HepG2 (cell line): ENCODE measurements around the gene SAPCD1. TPM values are rescaled to one million over a fixed set of nuclear protein-coding genes. Genes with fewer than 3 reads are reported as not detected.
A peak's percentile ranks its signal among the peaks of the same experiment; 100 is the strongest.

ENCODE experiments used
- CENPT ChIP-seq: sonication (generic); formaldehyde crosslinking; IDR thresholded peaks from 2 replicates; pipeline ENCODE4 v1.8.0; 2022; ENCODE audit warnings: low read depth, mild to moderate bottlenecking, moderate library complexity, missing genetic modification reagents
- HMGXB3 ChIP-seq: sonication (generic); formaldehyde crosslinking; IDR thresholded peaks from 2 replicates; pipeline ENCODE4 v1.4.0; 2020; ENCODE audit warnings: missing genetic modification reagents, borderline replicate concordance
- HNRNPLL ChIP-seq: fragments of 200-400 bp; formaldehyde crosslinking; IDR thresholded peaks from 2 replicates; pipeline ENCODE4 v1.6.1; 2017; ENCODE audit warnings: mild to moderate bottlenecking, low read depth, low read length; ENCODE audit not compliant: poor library complexity, severe bottlenecking
- TARDBP ChIP-seq: sonication (generic); formaldehyde crosslinking; IDR thresholded peaks from 2 replicates; pipeline ENCODE4 v1.8.0; 2022; ENCODE audit warnings: mild to moderate bottlenecking, missing genetic modification reagents
- ZNF333 ChIP-seq: sonication (generic); formaldehyde crosslinking; IDR thresholded peaks from 2 replicates; pipeline ENCODE4 v1.4.0; 2020; ENCODE audit warnings: mild to moderate bottlenecking, missing genetic modification reagents, borderline replicate concordance
- ZNF644 ChIP-seq: IDR thresholded peaks from 2 replicates; pipeline ENCODE4 v1.6.1; 2016; ENCODE audit warnings: low read depth
- polyA plus RNA-seq, 8 experiments: library from polyadenylated mRNA; depleted of rRNA in 3 of 8; stranded (reverse) in 7 of 8; unstranded in 1 of 8; fragments of >200 nt; fragmentation: Illumina TruSeq in 4 of 8; extraction: Trizol in 4 of 8; gene quantifications; 2 replicates each; pipeline versions ENCODE4 v1.2.1 to v1.2.3, GENCODE V29; 2011 to 2016; ENCODE audit warnings: low read depth in 4 of 8, missing spikeins in 1 of 8, mixed read lengths in 1 of 8; ENCODE audit not compliant: insufficient read depth in 1 of 8
- total RNA-seq, 5 experiments: library from RNA; depleted of rRNA; stranded (reverse); fragments of >200 nt; fragmentation: Illumina TruSeq; extraction: Trizol; gene quantifications; 2 replicates each; pipeline ENCODE4 v1.2.3, GENCODE V29; 2016; ENCODE audit warnings: low read depth in 1 of 5
- TF ChIP-seq, protein P1 (sequence below): sonication (generic); formaldehyde crosslinking; IDR thresholded peaks from 2 replicates; pipeline ENCODE4 v1.4.0; 2020; ENCODE audit warnings: missing genetic modification reagents
- TF ChIP-seq, protein P2 (sequence below): IDR thresholded peaks from 2 replicates; pipeline ENCODE4 v1.6.1; 2016; ENCODE audit warnings: low read depth, control low read depth

SAPCD1 gene
- total and polyA plus RNA-seq, 2 of the 13 experiments (the other 11 are each of a cell fraction or from before 2014, with no cell fraction given), result 2.5 to 3.9 TPM

- TF ChIP-seq, protein P1, sequence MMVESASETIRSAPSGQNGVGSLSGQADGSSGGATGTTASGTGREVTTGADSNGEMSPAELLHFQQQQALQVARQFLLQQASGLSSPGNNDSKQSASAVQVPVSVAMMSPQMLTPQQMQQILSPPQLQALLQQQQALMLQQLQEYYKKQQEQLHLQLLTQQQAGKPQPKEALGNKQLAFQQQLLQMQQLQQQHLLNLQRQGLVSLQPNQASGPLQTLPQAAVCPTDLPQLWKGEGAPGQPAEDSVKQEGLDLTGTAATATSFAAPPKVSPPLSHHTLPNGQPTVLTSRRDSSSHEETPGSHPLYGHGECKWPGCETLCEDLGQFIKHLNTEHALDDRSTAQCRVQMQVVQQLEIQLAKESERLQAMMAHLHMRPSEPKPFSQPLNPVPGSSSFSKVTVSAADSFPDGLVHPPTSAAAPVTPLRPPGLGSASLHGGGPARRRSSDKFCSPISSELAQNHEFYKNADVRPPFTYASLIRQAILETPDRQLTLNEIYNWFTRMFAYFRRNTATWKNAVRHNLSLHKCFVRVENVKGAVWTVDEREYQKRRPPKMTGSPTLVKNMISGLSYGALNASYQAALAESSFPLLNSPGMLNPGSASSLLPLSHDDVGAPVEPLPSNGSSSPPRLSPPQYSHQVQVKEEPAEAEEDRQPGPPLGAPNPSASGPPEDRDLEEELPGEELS, result 0 out of 2 replicates have a peak, but pooled peaks have one; percentile 10
- TF ChIP-seq CENPT (CRISPR knock-in tag), result no peak
- peak; percentile 63; the same call in 1 of the 2 replicates for TF ChIP-seq TARDBP (CRISPR knock-in tag)
- no peak for TF ChIP-seq ZNF644 (CRISPR knock-in tag)
- TF ChIP-seq HNRNPLL, result no peak
- no peak for TF ChIP-seq ZNF333
- no peak for TF ChIP-seq HMGXB3 (CRISPR knock-in tag)
- TF ChIP-seq, protein P2, sequence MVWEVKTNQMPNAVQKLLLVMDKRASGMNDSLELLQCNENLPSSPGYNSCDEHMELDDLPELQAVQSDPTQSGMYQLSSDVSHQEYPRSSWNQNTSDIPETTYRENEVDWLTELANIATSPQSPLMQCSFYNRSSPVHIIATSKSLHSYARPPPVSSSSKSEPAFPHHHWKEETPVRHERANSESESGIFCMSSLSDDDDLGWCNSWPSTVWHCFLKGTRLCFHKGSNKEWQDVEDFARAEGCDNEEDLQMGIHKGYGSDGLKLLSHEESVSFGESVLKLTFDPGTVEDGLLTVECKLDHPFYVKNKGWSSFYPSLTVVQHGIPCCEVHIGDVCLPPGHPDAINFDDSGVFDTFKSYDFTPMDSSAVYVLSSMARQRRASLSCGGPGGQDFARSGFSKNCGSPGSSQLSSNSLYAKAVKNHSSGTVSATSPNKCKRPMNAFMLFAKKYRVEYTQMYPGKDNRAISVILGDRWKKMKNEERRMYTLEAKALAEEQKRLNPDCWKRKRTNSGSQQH (CRISPR knock-in tag), result 0 out of 2 replicates have a peak, but pooled peaks have one; percentile 64
These were observed 28.1 kb upstream of the SAPCD1 start (continued) for GRCh38 chr6:31734247-31734820.
